GM21390 (cell line): ENCODE data around the gene NUP62CL.
A peak's percentile ranks its signal among the peaks of the same experiment; 100 is the strongest.
"Not testable (repeated sequence)": the region's sequence is repeated elsewhere in the genome, so short reads cannot be mapped to it uniquely, and the experiment has no call there.

ENCODE experiments used
- ATAC-seq: cut with Tn5 transposase; IDR thresholded peaks from one replicate; pipeline ENCODE4 v1.9.1; 2021; ENCODE audit not compliant: unreplicated experiment

NUP62CL gene, protein sequence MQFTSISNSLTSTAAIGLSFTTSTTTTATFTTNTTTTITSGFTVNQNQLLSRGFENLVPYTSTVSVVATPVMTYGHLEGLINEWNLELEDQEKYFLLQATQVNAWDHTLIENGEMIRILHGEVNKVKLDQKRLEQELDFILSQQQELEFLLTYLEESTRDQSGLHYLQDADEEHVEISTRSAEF

DNA sequence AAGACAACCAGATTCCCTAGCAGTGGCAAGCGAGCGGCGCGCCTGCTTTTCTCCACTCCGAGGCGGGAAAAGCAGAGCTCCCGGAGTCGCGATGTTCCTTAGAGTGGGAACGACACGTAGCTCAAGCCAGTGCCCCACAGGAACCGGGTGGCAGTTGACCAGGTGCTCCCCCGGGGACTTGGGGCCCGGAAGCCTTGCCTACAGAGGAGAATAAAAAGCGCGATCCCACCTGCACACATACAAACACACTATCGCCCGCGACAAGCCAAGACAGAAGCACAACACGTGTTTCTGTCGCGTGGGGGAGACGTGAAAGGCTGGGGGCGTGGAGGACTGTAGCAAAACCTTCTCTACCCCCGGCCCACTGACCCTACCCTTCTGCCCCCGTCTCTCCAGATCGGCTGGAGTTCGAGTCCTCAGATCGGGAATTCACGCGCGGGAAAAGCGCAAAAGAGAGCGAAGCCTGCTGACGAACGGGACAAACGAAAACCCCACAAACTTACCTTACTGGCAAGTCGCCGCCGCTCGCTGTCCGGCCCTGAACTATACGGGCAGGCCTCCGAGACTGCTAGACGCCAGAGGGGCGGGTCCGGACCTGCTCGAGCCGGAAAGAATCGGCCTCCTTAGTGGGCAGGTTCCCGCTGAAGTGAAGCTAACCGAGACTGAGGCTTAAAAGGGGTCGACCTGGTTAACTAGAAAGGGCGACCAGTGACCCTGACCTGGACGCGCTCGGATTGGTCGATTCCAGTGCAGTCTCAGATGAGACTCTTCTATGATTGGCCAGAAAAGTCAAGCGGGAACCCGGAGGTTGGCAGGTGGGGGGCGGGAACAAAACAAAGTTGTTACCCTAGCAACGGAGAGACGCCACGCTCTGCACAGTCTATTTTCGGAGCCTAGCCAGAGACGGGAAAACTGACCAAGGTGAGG is at the start of gene NUP62CL, which contains the start of gene DNAAF6:
Gene NUP62CL, minus strand, starts transcription at position 664 of the 927 bp plus-strand sequence. CDS start 31,287 bp downstream, outside the sequence.
Gene DNAAF6, plus strand, starts transcription at position 842 of the 927 bp plus-strand sequence. CDS start 6,265 bp downstream, outside the sequence.
- peak; percentile 96 for ATAC-seq

DNA sequence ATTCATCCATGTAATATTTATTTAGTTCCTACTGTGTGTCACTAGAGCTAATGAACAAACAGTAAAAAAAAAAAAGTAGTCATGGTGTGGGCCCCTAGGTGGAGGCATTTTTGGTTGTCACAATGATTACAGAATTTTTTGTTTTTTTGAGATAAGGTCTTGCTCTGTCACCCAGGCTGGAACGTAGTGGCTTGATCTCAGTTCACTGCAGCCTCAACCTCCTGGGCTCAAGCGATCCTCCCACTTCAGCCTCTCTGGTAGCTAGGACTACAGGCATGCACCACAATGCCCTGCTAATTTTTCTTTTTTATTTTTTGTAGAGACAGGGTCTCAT is 22.2 kb upstream of the NUP62CL start:
- no peak for ATAC-seq

DNA sequence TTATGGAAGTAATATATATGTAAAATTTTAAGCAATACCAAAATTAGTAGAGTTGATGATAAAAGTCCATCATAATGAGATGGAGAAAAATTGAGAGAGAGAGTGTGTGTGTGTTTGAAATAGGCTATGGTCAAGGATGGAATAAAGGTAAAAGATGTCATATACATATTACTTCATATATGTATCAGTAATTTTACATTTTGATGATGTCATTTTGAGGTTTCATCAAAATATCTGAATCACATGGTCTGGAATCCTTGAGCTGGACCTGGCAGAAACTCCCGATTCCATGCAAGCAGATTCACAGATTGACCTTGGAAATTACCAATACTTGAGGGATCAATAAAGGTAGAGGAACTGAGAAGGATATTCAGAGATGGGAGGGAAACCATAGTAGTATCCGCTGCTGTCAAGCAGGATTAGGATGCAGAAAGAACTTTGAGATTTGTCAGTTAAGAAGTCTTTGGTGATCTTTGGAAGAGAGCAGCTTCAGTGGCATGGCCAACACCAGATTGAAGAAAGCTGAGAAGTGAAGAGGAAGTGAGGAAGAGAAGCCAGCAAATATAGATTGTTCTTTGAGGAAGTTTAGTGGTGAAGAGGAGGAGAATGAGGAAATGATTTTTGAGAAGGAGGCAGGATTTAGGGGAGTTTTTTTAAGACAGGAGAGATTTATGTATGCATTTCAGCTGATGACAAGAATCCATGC is 21.7 kb upstream of the NUP62CL start:
- ATAC-seq: no peak

DNA sequence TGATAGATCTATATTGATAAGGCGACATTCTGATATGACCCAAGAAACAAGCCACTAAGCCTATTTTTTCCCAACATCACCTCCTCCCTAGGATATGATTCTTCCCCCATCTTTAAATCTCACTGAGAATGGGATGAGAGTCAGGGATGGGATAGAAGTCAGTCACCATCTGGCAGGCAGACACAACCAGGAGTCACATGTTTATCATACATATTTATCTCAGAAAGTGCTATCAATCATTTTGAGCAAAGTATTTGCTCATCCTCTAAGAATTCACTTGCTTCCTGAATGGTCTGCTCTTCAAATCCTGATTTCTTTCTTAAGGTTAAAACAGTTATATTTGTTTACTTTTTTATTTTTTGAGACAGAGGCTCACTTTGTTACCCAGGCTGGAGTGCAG is 20.5 kb upstream of the NUP62CL start:
- no peak for ATAC-seq

DNA sequence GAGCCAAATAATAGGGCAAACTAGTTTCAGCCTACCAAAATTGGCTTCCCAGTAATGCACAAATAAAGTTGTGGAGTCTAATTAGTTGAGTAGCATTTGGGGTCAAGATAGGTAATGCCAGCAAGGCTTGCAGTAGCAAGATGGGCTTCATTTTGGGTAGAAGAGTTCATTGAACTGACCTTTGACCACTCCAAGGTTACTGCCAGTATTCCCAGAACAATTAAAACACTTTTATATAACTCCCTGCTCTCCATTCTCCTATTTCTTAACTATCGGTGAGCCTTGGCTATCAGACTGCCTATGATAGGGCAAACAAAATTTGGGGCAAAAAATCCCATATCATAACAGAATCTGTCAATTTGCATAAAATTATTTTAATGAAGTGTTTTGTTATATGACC is 7.2 kb upstream of the NUP62CL start:
- no peak for ATAC-seq

DNA sequence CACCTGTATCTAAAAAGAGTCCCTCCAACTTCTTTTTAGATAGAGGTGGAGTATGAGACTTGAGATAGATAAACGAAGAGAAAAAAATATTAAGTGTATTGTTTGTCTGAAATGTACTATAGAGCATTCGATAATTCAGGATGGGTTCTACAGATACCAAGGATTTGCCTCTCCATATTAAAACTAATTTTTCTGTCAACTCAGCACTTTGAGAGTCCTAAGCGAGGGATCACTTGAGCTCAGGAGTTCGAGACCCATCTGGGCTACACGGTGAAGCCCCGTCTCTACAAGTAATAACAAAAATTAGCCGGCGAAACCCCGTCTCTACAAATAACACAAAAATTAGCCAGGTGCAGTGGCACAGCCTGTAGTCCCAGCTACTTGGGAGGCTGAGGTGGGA is 1.7 kb upstream of the NUP62CL start:
- no peak for ATAC-seq

DNA sequence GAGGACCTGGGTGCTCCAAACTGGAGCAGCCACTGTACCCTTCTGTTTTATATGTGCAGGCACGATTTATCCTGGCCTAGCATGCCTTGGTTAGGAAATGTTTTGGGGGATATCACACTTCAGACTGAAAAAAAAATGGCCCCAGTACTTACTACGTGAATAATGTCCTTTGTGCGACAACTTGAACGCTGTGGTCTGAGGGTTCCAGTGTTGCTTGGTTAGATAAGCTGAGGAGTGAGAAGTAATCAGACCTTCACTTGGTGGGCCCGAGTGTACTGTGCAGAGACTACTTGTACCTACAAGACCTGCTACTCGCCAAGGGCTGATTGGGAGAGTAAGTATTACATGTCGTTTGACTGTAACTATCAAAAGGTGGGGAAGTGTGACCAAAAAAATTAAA is 856 bp upstream of the NUP62CL start:
- no peak for ATAC-seq

DNA sequence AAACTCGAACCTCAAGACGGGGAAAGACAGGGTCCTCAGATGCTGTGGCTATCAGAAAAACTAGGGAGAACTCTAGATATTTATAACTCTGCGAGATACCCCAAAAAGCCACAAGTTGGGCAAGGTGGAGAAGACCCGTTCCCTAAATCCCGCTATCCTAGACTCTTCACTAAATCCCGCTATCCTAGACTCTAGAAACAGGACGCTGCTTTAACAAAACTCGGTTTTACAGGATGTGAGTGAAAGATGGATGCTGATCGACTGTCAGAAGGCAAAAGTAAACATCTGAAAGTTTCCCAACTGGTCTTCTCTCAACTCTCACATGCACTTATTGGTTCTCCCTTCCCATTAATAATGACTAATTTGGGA is 448 bp upstream of the NUP62CL start:
- ATAC-seq: no peak

DNA sequence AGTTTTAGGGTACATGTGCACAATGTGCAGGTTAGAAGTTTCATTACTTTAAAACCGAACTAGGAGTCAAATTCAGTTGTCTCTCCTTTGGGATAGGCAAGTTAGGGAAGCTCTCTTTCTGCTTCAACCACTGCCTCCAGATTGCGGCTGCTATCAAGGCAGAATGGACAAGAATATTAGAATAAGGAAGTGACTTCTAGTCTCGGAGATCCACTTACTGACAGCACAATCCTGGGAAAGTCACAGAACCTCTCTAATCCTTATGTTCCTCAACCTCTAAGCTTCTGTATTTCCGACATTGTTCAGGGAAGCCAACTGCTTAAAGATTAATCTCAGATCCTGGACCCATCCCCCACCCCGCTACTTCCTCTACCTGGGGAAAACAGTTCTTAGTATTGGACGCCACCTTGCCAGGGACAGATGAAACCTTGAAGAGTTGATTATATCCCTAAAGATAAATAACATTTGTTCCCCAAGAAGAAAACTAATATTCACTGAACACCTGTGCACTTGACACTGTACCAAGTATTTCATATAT is 2.1 kb downstream of the NUP62CL start:
- ATAC-seq: no peak

DNA sequence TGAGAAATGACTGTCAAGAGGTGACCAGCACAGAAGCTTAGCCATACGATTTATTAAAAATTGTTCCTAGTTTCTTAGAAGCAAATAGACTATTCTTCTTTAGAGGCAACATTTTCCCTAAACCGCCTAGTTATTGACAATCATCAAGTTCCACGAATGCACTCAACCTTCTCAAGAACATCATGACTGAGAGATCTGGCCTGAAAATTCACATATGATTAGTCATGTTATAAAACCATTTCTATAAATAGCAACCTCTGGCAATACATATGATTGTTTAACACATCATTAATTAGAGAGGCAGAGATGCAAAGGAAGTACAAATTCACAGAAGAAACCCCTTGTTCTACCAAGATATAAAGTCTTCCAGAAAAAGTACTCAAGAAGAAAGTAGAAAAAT is 6.7 kb downstream of the NUP62CL start:
- ATAC-seq: no peak

DNA sequence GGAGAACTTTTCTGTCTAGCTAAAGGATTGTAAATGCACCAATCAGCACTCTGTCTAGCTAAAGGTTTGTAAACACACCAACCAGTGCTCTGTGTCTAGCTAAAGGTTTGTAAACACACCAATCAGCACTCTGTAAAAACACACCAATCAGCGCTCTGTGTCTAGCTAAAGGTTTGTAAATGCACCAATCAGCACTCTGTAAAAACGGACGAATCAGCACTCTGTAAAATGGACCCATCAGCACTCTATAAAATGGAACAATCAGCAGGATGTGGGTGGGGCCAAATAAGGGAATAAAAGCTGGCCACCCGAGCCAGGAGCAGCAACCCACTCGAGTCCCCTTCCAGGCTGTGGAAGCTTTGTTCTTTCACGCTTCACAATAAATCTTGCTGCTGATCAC is 8.2 kb downstream of the NUP62CL start:
- not testable (repeated sequence) for ATAC-seq

DNA sequence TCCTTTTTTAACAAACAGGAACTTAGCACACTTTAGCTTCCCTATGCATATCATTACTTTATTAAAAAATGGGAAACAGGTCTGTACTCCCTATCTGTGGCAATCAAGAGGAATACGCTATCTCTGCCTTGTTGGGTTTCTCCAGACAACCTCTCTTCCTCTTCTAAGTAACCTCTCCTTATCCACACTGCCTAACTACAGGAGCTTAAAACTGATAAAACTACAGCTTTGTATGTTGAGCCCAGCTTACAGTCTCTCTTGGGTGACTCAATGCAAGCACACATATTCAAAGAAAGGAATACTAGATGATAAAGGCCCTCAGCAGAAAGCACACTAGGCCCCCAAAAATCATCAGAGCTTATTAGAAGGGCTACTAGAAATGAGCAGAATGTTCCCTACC is 8.9 kb downstream of the NUP62CL start:
- no peak for ATAC-seq

DNA sequence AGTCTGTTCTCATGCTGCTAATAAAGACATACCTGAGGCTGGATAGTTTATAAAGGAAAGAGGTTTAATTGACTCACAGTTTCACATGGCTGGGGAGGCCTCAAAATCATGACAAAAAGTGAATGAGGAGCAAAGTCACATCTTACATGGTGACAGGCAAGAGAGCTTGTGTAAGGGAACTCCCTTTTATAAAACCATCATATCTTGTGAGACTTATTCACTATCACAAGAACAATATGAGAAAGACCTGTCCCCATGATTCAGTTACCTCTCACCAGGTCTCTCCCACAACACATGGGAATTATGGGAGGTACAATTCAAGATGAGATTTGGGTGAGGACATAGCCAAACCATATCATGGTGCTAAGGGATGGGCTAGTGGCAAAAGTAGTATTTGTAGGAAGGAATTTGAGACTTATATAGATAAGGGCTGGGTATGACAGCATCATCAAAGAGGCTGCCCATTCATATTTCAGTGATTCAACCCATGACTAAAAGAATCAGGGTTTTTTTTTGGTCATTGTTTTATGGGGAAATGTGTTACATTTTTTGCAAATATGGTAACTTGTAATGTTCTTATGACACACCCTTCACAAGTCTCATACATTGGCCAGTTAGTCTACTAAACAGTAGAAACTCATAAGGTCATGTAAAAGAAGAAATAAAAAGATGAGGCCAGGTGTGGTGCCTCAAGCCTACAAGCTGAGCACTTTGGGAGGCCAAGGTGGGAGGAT is 34.7 kb downstream of the NUP62CL start:
- ATAC-seq: no peak

DNA sequence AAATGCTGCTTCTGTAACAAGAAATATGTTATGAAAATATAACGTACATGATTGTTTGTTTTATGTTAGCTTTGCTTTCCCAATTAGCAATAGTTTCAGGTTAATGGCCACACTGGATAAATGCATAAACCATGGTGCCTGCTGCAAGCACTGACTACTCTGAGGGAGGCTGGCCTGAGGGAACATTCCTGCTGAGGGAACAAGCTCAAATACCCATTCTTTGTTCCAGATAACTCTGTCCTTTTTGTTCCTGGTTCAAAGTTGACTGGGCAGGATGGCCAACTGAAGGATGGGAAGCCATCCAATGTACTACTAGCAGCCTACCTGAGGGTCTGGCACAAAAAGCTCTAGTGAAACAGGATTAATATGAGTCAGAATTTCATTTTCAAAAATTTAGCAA is 37.5 kb downstream of the NUP62CL start:
- ATAC-seq: no peak

DNA sequence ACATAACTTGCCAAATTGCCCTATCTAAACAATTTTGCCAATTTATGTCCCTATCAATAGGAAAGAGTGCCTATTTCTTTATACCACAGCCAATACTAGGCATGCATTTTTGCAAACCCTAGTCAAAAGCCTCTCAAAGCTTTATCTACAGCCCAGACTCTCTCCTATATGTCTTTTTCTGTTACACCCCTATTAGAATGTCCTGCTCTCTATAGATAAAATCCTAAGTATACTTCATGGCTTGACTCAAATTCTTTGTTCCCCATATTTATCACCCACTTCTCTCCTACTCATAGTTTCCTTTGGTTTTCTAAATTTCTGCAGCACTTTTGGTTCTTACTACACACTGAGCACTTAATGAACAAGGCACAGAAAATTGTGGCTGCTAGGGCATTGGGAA is 38.0 kb downstream of the NUP62CL start:
- no peak for ATAC-seq

DNA sequence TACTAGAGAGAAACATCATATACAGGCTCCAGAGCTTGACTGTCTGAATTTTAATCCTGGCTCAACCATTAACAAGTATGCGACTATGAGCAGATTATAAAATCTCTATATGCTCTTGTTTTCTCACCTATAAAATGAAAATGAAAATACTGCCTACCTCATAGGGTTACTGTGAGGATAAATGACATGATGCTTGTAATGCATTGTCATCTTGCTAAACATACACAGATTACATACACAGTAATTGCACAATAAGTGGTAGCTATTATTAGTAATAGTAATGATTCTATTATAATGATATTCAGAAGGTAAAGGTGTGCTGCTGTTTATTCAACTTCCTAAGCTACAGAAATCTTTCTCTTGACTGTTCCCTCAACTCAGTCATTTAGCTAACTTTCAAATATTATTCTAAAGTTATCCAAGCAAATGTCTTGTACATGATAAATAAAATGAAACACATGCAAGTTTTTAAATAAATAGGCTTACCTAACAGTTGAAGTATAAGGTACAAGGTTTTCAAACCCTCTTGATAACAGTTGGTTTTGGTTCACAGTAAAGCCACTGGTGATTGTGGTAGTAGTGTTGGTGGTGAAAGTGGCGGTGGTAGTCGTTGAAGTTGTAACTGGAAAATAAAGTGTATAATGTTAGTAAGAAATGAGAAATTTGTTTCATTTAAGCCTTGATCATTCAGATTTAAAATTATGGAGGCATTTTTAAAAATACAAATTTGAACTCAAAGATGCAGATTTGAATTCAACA is 38.9 kb downstream of the NUP62CL start:
- ATAC-seq: no peak

DNA sequence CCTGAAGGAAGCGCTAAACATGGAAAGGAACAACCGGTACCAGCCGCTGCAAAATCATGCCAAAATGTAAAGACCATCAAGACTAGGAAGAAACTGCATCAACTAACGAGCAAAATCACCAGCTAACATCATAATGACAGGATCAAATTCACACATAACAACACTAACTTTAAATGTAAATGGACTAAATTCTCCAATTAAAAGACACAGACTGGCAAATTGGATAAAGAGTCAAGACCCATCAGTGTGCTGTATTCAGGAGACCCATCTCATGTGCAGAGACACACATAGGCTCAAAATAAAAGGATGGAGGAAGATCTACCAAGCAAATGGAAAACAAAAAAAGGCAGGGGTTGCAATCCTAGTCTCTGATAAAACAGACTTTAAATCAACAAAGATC is 48.6 kb downstream of the NUP62CL start:
- ATAC-seq: not testable (repeated sequence)

DNA sequence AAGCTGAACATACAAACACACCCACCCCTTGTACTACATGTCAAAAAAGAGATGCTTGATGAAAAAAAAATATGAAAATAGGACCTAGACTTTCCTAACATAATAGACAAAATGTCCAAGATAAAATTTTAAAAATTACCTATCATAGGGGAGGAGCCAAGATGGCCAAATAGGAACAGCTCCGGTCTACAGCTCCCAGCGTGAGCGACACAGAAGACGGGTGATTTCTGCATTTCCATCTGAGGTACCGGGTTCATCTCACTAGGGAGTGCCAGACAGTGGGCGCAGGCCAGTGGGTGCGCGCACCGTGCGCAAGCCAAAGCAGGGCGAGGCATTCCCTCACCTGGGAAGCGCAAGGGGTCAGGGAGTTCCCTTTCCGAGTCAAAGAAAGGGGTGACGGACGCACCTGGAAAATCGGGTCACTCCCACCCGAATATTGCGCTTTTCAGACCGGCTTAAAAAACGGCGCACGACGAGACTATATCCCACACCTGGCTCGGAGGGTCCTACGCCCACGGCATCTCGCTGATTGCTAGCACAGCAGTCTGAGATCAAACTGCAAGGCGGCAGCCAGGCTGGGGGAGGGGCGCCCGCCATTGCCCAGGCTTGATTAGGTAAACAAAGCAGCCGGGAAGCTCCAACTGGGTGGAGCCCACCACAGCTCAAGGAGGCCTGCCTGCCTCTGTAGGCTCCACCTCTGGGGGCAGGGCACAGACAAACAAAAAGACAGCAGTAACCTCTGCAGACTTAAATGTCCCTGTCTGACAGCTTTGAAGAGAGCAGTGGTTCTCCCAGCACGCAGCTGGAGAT is 50.4 kb downstream of the NUP62CL start:
- not testable (repeated sequence) for ATAC-seq
